HG02678 (cell line): Measurements from ENCODE around the gene KAZN.

Source experiments
- ATAC-seq: cut with Tn5 transposase; IDR thresholded peaks from one replicate; pipeline ENCODE4 v1.9.1; 2021; ENCODE audit warnings: mild to moderate bottlenecking, moderate library complexity; ENCODE audit not compliant: unreplicated experiment

The KAZN gene

GRCh38 chr1:14989931-14990728 is 391.6 kb downstream of the KAZN start:
- ATAC-seq = no peak

DNA sequence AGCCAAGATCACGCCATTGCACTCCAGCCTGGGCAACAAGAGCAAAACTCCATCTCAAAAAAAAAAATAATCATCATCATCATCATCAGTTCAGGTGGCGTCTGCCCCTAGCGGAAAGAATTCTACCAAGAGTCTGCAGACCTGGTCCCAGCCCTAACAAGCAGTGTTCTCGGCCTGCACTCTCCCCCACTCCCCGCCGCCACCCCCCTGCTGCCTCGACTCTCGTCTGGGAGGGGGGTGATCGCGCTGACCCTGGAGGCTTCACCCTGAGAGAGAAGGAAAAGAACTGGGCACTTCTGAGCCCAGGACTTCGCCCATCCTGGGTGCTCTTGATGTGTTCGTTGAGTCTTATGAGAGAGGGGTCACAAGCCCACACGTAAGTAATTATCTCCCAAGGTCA is 394.9 kb downstream of the KAZN start:
- no peak for ATAC-seq

GRCh38 chr1:14994148-14994547 is 395.7 kb downstream of the KAZN start:
- no peak for ATAC-seq

GRCh38 chr1:14994841-14995437 is 396.5 kb downstream of the KAZN start:
- no peak for ATAC-seq

GRCh38 chr1:14996133-14997050 is 397.9 kb downstream of the KAZN start:
- ATAC-seq = no peak

DNA sequence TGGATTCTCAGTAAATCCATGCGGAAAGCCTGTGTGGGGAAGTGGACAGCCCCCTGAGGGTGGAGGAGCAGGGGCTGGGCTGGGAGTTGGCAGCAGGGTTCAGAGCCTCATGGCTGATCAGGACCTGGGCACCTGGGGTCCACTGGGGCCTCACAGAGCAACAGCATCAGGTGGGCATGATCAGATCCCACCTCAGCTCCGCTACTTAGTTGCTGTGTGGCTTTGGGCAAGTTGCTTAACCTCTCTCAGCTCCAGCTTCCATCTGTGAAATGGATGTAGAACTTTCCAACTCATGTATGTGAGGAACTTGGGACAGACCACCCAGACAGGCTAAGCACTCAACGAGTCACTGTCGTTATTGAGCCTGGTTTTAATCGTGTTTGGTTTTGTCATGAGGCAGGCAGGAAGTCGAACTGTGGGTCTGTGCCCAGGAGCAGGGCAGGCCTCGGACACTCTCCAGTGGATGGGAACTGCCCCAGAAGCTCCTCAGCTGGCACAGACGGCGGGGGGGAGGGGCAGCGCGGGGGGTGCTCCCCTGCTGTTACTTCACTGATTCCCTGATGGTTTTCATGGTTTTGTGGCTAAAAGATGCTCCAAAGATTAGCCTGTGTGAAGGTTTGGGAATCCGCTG is 399.3 kb downstream of the KAZN start:
- no peak for ATAC-seq

DNA sequence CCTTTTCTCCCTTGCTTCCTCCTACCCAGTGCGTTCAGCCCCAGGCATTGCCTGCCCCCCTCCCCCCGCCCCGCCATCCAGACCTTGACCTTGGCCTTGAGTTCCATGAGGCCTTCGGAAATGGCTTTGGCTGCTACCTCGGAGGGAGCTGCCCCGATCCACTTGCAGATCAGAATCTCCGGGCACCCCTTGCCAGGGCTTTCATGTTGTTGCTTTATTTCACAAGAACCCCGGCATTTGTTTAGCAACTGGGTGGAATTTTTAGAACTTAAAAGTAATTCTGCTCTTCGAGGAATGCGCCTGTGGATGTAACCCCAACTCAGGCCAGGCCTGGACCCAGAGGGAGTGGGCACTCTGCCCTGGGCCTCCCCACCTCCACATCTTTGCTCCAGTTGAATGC is 401.0 kb downstream of the KAZN start:
- ATAC-seq = no peak

GRCh38 chr1:15000030-15000429 is 401.5 kb downstream of the KAZN start:
- no peak for ATAC-seq

DNA sequence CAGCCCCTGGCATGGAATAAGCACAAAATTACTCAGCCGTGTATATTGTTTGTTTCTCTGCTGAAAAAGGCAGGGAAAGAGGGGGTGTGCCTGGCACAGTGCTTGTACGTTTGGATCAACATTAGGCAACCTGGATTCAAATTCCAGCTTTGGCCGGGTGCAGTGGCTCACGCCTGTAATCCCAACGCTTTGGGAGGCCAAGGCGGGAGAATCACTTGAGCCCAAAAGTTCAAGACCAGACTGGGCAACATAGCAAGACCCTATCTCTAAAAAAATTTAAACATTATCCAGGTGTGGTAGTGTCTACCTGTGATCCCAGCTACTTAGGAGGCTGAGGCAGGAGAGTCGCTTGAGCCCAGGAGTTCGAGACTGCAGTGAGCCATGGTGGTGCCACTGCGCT is 402.2 kb downstream of the KAZN start:
- ATAC-seq = no peak

- no peak for ATAC-seq
Measured at GRCh38 chr1:15001317-15001915, 402.9 kb downstream of the KAZN start.

DNA sequence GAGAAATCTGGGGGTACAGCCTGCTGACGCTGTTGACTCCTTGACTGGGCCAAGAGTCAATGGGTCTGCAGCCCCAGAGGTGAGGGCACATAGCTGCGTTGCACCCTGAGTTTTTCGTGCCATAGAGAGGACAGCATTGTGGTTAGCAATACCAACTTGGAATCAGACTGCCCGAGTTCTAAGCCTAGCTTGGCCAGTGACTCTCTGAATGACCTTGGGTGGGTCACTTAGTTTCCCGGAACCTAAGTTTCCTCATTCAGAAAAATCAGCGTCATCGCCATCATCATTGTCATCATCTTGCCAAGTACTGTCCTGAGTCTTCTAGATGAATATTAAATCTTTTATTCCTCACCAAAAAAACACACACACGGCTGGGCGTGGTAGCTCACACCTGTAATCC is 403.8 kb downstream of the KAZN start:
- no peak for ATAC-seq

DNA sequence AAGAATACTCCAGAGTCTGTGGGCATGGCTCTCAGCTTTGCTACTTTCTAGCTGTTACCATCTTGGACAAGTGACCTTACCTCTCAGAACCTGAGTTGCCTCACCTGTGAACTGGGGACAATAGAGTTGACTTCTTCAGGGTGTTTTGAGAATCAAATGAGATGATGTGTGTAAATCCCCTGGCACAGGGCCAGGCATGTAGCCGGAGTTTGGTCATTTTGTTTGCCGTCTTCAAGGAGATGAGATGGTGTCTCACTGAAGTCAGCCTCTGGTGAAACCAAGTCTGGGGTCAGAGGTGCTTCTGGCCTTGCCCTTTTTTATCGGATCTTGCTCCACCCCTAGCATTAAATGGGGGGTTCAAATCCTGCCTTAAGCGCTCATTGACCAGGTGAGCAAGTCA is 405.9 kb downstream of the KAZN start:
- ATAC-seq = no peak

GRCh38 chr1:15005116-15005515 is 406.6 kb downstream of the KAZN start:
- no peak for ATAC-seq

- ATAC-seq = no peak
Measured at GRCh38 chr1:15007368-15007767, 408.9 kb downstream of the KAZN start.

GRCh38 chr1:15007842-15008241 is 409.4 kb downstream of the KAZN start:
- ATAC-seq = no peak

- no peak for ATAC-seq
Measured at GRCh38 chr1:15008783-15009729, 410.6 kb downstream of the KAZN start.

GRCh38 chr1:15011160-15011559 is 412.7 kb downstream of the KAZN start:
- no peak for ATAC-seq

GRCh38 chr1:15011661-15012060 is 413.2 kb downstream of the KAZN start:
- ATAC-seq = no peak

DNA sequence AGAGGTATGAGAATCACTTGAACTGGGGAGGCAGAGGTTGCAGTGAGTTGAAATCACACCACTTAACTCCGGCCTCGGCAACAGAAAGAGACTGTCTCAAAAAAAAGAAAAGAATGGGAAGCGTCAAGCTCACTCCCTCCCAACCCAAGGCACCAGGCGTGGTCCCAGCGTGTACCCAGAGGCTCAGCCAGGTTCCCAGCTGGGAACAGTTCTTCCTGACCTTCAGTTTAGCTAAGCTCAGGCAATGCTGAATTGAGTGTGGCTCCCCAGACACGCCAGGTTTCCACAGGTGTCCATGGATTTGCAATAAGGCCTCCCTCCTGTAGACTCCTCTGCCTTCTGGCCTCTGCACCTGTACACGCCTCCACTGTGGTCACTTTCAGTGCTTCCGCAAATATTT is 414.3 kb downstream of the KAZN start:
- ATAC-seq = no peak

DNA sequence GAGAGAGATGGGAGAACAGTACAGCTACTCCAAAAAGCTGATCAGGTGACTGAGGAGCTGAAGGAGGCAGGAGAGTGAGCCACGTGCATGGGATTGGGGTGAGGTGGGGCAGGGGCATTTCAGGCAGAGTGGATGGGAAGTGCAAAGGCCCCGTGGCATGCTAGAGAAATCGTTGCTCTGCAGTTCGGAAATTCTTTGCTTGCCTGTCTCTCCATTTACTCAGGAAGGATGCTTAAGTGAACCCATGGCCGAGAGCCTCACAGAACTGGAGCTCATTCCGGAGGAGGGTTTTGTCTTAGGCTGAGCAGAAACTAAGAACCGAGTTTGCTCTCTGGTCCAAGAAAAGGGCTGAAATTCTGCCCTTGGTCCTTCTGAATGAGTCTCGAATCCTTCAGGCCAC is 415.3 kb downstream of the KAZN start:
- ATAC-seq = no peak
